GM12874 (cell line): ENCODE results near the gene DUSP19.

Experiments used
- TF ChIP-seq, protein P1 (sequence below): IDR thresholded peaks from 2 replicates; pipeline ENCODE4 v1.5.1; 2011; ENCODE audit warnings: low read depth, mild to moderate bottlenecking, control low read depth, low read length, moderate library complexity; ENCODE audit not compliant: insufficient read depth

The DUSP19 gene

DNA sequence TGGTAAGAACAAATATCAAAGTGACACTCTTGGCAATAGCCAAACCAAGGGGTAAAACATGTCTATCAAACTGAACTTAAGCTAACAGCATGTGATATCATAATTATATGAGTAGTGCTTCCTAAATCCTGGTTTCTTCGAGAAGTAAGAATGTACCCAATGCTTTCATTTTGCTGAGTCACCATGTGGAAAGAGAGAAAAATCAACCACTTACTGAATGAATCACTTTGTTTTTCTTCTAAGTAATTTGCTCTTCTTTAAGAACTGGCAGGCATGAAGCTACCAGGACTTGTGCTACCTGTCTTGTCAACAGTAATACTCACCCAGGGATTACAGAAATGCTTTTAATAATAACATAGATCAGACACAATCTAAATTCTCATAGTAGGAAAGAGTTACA, 19.0 kb upstream of the DUSP19 start:
- TF ChIP-seq, protein P1, sequence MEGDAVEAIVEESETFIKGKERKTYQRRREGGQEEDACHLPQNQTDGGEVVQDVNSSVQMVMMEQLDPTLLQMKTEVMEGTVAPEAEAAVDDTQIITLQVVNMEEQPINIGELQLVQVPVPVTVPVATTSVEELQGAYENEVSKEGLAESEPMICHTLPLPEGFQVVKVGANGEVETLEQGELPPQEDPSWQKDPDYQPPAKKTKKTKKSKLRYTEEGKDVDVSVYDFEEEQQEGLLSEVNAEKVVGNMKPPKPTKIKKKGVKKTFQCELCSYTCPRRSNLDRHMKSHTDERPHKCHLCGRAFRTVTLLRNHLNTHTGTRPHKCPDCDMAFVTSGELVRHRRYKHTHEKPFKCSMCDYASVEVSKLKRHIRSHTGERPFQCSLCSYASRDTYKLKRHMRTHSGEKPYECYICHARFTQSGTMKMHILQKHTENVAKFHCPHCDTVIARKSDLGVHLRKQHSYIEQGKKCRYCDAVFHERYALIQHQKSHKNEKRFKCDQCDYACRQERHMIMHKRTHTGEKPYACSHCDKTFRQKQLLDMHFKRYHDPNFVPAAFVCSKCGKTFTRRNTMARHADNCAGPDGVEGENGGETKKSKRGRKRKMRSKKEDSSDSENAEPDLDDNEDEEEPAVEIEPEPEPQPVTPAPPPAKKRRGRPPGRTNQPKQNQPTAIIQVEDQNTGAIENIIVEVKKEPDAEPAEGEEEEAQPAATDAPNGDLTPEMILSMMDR: no peak

DNA sequence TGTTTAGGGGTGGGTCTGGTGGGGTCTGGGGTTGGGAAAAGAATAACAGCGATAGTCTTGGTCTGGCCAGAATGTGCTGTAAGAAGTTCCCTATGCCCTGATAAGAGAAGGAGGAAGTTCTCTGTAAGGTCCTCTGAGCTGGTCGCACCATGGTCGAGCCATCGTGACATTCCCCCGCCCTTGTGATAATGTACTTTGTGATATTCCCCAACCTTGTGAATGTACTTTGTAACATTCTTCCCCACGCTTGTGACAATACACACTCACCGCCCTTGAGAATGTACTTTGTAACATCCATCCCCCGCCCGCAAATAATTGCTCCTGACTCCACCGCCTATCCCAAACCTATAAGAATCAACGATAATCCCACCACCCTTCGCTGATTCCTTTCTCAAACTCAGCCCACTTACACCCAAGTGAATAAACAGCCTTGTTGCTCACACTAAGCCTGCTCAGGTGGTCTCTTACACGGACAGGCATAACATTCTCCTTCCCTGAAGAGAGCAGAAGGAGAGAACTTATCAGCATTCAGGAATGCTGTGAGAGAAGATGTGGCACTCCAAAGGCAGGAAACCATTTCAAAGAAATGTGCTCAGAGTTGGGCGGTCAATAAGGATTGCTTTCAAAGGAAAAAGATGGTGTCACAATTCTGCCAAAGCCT, 17.8 kb upstream of the DUSP19 start:
- TF ChIP-seq, protein P1: no peak

DNA sequence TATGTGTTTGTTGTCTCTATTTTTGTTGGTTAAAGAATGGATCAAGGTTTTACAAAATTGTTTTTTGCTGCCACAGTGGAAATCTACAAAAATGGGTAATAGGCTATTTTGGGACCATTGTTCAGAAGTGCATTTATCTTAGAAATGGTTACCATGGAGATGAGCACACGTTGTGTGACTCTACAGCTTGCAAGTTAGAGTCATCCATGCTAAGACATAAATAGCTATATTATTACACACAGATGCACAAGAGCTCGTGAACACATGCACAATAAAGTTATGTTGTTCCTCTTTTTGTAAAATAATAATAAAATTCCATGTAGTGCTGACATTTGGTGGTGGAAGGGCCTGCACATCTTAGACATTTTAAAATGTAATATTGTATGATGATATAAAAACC, 15.5 kb upstream of the DUSP19 start:
- TF ChIP-seq, protein P1: no peak

DNA sequence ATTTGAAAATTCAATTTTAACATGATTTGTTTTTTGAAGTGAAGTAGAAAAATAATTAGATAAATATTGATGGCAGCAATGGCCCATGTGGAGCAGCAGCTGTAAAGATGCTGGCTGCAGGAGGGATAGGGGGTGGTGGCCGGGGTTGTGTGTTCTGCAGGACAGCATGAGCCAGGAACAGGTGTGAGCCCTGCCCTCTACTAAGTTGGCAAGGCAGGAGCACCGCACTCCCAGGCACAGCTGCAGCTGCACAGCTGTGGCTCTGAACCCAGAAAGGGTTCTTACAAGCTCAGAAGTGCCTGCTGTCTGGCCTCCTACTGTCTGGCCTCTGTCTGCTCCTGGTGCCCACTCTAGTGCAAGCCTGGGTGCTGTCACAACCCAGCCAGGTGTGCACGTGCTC, 10.0 kb upstream of the DUSP19 start:
- TF ChIP-seq, protein P1: no peak

DNA sequence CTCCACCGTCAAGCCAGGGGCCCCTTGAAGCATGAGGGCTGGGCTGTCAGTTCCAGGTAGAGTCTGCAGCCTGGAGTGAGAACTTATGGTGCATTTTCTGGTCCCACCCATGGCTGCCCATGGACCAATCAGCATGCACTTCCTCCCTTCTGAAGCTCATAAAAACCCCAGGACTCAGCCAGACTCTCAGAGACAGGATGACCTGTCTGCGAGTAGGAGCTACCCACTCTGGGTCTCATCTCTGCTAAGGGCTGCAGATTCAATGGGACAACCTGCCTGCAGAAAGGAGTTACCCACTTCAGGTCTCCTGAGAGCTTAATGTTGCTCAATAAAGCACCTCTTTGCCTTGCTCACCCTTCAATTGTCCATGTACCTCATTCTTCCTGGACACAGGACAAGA, 9.4 kb upstream of the DUSP19 start:
- TF ChIP-seq, protein P1: no peak

DNA sequence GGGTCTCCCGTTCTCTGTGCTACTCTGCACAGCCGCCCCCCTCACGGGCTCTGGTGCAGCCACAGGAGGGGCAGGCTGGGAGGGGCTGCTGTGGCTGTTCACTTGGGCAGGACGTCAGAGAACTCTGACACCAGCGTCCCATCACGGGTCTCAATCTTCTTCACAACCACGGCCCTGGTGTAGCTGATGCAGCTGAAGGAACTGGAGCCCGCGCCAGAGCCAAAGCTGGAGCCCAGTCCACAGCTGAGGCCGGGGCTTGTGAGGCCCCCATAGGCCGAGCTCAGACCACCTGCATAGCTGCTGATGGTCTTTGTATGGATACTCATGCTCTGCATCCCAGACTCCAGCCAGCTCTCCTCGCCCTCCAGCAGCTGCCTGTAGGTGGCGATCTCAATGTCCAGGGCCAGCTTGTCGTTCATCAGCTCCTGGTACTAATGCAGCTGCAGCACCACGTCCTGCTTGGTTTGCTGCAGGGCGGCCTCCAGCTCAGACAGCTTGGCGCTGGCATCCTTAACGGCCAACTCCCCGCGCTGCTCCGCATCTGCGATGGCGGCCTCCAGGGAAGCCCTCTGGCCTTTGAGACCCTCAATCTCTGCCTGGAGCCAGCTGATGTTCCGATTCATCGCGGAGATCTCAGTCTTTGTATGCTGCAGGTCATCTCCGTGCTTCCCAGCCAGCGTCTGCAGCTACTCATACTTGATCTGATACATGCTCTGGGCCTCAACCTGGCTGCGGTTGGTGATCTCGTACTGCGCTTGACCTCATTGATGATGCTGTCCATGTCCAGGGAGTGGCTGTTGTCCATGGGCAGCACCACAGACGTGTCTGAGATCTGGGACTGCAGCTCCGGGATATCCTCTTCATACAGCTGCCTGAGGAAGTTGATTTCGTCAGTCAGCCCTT, 7.4 kb upstream of the DUSP19 start:
- TF ChIP-seq, protein P1: peak; percentile 51

DNA sequence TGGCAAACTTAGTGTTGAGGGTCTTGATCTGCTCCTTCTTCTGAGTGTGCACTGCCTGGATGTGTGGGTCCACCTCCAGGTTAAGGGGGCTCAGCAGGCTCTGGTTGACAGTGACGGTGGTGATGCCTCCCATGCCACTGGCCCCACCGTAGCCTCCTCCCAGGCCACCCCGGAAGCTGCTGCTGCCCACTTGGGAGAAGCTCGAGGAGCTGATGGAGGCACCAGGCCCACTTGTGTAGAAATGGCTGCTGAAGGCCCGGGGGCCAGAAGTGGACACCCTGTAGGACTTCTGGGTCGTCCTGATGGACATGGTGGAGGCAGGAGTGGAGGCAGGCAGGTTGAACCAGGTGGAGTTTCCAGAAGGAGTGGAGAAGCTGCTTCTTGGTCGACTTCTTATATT, 6.4 kb upstream of the DUSP19 start:
- TF ChIP-seq, protein P1: no peak
